Fibroblast of skin of right quadriceps (primary cell): ENCODE data around the gene CHSY1.
A peak's percentile ranks its signal among the peaks of the same experiment; 100 is the strongest.

Experiments used
- DNase-seq: peaks from one replicate; pipeline ENCODE4 v3.0.0-alpha.2; 2013

CHSY1 gene

GRCh38 chr15:101168898-101169494 is 82.9 kb downstream of the CHSY1 start:
- DNase-seq: no peak

DNA sequence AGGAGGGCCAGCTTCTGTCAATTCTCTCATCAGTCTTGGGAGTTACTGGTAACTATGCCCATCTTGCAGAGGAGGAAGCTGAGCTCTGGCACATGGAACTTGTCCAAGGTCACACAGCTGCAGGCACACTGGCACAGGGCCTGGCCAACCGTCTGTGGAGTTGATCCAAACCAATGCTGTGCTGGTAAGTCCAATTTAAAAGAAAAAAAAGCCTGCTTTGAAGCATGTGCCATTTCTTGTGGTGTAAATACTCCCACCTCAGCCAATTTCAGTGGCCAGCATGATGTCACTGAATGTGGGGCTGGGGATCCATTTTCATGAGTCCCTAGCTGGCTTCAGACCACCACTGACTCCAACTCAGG is 83.4 kb downstream of the CHSY1 start:
- no peak for DNase-seq

GRCh38 chr15:101167753-101168462 is 83.9 kb downstream of the CHSY1 start:
- peak; percentile 54 for DNase-seq

DNA sequence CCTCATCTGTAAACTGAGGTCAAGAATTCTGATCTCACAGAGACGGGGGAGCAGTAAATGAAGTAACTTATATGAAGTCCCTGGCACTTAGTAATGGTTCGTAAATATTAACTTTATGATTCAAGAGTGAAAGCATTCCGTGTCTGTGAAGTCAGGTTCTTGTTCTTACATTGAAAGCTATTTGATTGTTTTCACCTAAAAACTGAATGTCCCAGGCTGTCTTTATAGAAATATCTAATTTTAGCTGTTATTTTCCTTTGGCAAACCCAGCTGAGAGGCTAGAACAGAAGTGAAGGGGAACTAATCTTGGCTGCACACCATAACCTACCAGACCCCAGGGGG is 84.5 kb downstream of the CHSY1 start:
- DNase-seq: no peak

DNA sequence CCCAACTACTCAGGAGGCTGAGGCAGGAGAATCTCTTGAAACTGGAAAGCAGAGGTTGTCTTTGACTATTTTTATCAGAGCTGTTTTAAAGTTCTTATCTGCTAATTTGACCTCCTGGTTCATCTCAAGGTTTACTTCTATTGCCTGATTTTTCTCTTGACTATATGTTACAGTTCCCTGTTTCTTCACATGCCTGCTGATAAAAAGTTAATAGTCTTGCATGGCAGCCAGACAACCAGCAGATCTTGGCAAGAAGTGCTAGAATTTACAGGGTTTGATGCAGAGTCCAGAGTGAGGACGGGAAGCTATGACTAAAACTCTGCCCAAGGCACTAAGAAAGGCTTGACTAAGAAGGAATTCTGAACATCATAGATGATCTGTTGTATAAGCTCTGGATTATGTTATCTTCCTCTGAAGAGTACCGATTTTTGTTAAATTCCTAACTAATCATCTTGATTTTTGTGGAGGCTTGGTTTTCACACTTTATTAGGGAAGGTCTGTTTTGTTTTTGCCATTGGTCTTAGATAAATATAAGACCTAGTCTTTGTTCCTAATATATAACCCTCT is 85.9 kb downstream of the CHSY1 start:
- DNase-seq: no peak

- no peak for DNase-seq
Measured at GRCh38 chr15:101162701-101163483, 89.0 kb downstream of the CHSY1 start.

GRCh38 chr15:101161656-101162055 is 90.2 kb downstream of the CHSY1 start:
- DNase-seq: no peak

GRCh38 chr15:101159936-101160815 is 91.7 kb downstream of the CHSY1 start:
- no peak for DNase-seq

- DNase-seq: no peak
Measured at GRCh38 chr15:101159096-101159935, 92.5 kb downstream of the CHSY1 start.

- no peak for DNase-seq
Measured at GRCh38 chr15:101158166-101159095, 93.4 kb downstream of the CHSY1 start.

DNA sequence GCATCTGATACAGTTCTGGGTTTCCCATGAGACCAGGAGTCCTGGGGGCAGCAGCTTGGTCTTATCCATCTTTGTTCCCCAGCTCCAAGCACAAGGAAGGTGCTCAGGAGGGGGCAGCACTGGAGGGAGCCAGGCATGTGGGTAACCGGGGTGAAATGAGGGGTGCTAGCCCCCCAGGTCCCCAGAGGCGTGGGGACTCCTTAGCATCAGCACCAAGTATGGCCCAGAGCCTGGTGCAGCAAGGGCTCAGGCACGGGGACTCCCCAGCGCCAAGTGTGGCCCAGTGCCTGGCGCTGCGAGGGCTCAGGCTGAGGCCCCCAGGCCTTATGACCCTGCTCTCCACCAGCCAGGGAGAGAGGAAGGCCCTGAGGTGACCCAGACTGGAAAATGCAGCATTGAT is 94.1 kb downstream of the CHSY1 start:
- DNase-seq: no peak

DNA sequence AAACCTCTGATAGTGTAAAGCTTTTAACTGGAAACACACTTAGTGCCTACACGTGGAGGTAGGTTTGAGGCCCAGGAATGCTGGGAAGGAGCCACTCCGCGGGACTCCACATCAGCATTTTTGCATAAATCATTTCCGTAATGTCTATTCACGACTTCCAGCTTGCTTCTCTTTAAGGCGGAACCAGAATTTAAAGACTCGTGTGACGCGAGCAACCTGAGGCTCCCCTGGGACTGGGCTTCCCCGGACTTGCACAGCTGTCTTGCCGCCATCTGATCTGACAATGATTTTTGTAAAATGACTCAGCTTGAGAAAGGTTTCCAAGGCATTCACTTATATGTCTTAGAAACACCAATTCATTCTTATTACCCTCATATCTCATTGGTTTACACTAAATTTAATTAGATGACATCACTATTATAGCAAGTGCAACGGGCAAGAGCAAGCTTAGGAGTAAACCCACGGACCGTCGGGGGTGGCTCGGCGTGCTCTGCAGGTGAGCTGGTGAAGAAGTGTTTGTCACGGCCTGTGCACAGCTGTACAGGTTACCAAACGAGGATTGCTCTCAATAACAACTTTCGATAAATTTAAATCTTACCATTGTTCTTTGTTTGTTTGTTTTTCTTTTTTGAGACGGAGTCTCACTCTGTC is 95.2 kb downstream of the CHSY1 start:
- DNase-seq: peak; percentile 83

- no peak for DNase-seq
Measured at GRCh38 chr15:101156061-101156460, 95.8 kb downstream of the CHSY1 start.

GRCh38 chr15:101153801-101154656 is 97.8 kb downstream of the CHSY1 start:
- DNase-seq: no peak

DNA sequence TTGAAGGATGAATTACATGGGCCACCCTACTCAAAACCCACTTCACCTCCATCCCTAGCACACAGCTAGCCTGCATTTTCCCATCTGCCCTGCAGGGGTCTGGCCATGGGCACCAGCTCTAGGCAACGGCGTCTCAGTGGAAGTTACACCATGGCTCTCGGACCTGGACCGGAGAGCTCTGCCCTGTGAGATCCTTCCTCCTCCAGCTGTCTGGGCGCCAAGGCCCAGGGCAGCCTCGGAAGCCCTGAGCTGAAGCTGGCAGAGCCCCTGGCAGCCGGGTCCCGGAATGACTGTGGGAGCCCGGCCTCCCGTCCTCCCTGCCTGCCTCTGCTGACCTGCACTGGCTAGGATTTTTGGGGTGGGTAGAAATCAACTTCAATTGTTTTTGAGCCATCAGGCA is 98.9 kb downstream of the CHSY1 start:
- no peak for DNase-seq

DNA sequence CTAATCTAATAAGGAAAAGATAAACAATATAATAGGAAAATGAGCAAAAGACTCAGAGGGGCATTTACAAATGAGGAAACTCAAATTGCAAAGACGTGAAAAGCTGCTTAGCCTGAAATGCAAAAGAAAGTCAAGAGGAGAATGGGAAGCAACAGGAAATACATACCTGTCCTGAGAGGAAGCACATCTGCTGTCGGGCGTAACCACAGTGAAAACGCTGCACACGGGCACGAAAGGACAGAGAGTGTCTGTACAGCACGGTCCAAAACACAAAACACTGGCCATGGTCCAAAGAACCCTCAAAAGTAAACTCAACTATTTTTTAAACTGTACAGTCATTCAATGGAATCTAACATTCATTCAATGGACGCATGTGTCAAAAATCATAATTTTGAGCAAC is 100.6 kb downstream of the CHSY1 start:
- no peak for DNase-seq

GRCh38 chr15:101150723-101151040 is 101.2 kb downstream of the CHSY1 start:
- DNase-seq: no peak

DNA sequence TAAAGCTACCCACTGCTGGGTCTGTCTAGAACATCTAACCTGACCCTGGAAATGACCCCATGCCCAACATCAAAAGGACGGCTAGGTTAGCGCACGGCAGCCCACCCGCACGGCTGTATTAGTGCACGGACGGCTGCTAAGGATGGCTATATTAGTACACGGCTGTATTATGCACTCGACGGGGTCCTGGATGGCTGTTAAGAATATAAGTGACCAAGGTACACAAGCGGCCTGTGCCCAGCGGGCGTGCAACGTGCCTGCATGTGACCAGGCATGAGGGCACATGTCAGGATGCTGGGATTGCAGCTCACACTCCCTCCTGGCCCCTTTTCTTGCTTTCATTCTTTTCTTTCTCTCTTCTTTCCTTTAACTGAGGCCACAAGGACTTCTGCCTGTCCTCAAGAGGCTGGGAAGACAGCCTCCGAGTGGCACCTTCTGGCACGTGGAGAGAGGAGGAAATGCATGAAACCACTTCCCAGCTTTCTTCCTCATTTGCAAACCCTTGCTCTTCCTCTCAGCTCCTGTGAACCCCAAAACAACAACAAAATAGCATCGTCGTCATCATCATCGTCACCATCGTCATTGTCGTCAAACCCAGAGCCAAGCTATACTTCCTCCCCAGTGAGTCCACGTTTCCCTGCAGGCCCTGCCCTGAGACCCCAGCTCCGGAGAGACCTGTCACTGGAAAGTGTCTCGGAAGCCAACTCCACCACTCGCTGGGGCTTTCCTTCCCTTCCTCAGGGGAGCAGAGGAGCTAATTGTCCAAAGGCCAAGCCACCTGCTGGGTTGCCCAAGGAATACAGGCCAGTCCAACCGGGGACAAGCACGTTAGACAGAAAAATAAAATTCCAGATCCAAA is 101.8 kb downstream of the CHSY1 start:
- no peak for DNase-seq
